ENCODE data around the gene EGFR.

EGFR gene

GRCh38 chr7:55172881-55173609 is 154.2 kb downstream of the EGFR start:
- DNase-seq (ENCODE audit: low read depth), result no peak

DNA sequence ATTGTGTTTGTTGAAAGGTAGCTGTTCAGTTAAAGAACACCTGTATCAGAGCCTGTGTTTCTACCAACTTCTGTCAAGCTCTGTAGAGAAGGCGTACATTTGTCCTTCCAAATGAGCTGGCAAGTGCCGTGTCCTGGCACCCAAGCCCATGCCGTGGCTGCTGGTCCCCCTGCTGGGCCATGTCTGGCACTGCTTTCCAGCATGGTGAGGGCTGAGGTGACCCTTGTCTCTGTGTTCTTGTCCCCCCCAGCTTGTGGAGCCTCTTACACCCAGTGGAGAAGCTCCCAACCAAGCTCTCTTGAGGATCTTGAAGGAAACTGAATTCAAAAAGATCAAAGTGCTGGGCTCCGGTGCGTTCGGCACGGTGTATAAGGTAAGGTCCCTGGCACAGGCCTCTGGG is 154.9 kb downstream of the EGFR start:
- no peak for DNase-seq (ENCODE audit: low read depth)

DNA sequence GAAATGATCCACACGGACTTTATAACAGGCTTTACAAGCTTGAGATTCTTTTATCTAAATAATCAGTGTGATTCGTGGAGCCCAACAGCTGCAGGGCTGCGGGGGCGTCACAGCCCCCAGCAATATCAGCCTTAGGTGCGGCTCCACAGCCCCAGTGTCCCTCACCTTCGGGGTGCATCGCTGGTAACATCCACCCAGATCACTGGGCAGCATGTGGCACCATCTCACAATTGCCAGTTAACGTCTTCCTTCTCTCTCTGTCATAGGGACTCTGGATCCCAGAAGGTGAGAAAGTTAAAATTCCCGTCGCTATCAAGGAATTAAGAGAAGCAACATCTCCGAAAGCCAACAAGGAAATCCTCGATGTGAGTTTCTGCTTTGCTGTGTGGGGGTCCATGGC is 155.6 kb downstream of the EGFR start:
- no peak for DNase-seq (ENCODE audit: low read depth)

DNA sequence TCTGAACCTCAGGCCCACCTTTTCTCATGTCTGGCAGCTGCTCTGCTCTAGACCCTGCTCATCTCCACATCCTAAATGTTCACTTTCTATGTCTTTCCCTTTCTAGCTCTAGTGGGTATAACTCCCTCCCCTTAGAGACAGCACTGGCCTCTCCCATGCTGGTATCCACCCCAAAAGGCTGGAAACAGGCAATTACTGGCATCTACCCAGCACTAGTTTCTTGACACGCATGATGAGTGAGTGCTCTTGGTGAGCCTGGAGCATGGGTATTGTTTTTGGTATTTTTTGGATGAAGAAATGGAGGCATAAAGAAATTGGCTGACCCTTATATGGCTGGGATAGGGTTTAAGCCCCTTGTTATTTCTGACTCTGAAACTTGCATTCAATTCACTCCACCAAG is 156.0 kb downstream of the EGFR start:
- DNase-seq (ENCODE audit: low read depth), result no peak

DNA sequence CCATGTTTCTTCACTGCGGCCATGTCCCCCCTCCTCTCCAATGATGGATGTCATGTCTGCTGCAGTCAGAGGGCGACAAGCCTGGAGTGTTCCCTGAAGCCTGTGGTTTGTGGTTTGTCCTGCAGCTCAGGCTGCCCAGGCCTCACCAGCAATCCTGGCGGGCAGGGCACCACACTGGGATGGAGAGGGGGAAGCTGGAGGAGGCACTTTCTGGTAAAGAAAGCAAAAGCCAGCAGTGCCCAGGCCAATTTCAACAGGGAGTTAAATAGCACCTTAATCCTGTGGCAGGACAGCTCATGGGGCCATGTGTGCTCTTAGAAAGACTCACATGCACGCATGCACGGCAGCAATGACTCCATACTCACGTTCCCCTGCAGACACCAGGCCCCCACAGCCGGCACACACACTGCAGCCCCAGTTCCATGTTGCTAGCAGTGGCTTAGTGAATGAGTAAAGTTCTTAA is 158.3 kb downstream of the EGFR start:
- DNase-seq (ENCODE audit: low read depth), result no peak

DNA sequence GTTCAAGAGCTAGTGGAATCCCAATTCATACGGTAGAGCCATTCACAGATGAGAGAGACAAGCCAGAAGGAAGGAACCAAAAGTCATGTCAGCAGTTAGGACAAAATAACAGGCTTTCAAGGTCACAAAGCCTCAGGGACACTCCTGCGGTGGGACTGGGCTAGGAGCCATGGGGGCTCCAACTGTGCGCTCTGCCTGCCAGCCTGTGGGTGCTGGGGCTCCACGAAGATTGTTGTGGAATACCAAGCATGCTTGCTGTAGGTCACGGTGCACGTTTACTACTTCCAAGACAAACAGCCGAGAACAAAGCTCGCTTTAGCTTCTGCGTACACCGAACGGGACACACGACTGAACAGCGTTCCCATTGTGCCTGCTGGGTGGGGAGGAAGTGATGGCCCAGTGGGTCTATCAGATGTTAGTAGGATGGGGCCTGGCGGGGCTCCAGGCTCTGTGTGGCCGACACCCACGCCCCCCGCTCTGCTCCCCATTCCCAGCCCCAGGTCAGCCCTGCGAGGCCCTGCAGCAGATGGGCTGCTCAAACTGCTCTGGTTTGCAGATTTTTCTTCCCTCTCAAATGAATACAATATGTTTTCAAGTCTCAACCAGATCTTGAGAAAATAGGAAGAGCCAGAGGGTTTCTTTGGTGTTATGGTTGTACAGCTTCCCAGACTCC is 158.9 kb downstream of the EGFR start:
- no peak for DNase-seq (ENCODE audit: low read depth)

DNA sequence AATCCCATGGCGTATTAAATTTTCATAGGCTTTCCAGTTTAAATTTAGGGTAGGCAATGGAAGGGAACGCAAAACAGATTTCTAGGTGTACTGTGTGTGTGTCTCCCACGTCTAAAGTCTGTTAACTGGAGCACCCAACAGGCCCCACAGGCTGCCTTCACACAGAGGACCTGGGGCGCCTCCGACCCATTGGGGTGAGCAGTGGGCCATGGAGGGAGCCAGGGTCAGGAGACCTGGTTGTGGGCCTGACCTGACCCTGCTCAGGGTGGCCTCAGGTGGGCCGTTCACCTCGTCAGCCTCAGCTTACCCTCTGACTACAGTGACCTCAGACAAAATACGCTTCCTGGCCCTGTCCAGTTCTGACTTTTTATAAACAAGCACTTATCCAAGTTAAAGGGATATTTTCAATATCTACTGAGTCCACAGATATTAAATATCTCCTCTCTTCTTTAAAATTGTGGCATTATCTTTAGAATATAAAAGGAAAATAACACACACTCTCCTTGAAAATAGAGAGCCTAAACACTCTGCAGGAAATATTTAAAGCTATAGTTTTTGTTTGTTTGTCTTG is 159.6 kb downstream of the EGFR start:
- DNase-seq (ENCODE audit: low read depth), result no peak

DNA sequence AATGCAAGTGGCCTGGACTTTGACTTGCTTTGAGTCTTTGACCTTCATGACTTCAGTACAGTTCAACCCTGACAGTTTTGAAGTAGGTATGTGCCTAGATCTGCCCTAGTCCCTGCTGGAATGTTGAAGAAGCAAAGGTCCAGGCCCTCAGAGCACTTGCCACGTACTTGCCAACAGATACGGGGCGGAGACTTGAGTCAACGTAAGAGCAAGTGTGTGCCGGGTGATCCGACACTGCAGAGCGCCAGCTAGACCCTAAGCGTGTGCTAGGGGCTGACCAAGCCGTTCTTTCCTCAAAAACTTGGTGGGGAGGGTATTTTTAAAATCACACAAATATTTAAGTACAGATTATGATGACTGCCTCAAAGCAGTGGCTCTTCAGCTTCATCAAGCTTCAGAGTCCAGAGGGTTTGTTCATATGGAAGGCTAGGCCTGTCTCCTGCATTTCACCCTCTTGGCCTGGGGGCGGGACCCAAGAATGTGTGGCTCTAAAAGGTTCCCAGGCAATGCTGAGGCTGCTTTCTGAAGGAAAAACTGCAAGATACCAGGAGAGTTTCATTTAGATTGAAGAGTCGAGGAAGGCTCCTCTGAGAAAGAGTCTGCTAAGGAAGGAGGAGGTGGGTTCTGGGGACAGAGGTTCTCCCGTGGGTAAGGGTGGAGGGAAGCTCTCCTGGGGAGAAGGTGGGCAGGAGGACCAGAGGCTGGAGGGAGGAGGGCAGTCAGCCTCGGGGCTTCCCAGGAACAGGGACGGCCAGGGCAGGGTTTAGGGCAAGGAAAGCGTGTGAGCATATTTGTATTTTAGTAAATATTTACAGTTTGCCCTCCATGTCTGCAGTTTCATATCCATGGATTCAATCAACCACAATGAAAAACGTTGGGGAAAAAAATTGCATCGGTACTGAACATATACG is 160.3 kb downstream of the EGFR start:
- DNase-seq (ENCODE audit: low read depth), result no peak

GRCh38 chr7:55179931-55180682 is 161.3 kb downstream of the EGFR start:
- no peak for DNase-seq (ENCODE audit: low read depth)

DNA sequence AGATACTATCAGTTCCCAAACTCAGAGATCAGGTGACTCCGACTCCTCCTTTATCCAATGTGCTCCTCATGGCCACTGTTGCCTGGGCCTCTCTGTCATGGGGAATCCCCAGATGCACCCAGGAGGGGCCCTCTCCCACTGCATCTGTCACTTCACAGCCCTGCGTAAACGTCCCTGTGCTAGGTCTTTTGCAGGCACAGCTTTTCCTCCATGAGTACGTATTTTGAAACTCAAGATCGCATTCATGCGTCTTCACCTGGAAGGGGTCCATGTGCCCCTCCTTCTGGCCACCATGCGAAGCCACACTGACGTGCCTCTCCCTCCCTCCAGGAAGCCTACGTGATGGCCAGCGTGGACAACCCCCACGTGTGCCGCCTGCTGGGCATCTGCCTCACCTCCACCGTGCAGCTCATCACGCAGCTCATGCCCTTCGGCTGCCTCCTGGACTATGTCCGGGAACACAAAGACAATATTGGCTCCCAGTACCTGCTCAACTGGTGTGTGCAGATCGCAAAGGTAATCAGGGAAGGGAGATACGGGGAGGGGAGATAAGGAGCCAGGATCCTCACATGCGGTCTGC is 162.2 kb downstream of the EGFR start:
- DNase-seq (ENCODE audit: low read depth), result no peak

GRCh38 chr7:55181762-55182161 is 162.9 kb downstream of the EGFR start:
- DNase-seq (ENCODE audit: low read depth), result no peak

- DNase-seq (ENCODE audit: low read depth), result no peak
Observed at GRCh38 chr7:55183897-55184296, 165.1 kb downstream of the EGFR start.

DNA sequence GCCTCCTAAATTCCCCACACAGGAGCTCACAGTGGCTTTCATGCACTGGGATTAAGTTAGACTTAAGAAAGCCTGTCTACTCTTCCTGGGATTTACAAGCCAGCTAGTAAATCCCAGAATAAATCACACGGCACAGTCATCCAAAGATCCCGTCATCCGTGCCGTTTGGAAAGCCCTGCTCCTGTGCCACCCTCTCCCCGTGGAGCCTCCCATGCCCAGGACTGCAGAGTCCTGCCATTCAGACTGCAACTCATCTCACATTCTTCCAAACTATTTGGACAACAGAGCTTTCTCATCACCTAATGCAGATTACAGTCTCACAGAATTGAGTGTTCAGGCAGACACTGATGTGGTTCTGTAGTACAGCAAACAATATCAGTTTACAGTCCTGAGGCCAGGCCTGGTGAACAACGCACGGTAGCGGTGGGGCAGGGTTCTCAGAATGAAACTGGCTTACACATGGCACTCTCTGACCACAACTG is 166.5 kb downstream of the EGFR start:
- DNase-seq (ENCODE audit: low read depth), result no peak

GRCh38 chr7:55185941-55186609 is 167.3 kb downstream of the EGFR start:
- DNase-seq (ENCODE audit: low read depth), result peak; percentile 82

GRCh38 chr7:55187701-55188491 is 169.1 kb downstream of the EGFR start:
- DNase-seq (ENCODE audit: low read depth), result no peak

DNA sequence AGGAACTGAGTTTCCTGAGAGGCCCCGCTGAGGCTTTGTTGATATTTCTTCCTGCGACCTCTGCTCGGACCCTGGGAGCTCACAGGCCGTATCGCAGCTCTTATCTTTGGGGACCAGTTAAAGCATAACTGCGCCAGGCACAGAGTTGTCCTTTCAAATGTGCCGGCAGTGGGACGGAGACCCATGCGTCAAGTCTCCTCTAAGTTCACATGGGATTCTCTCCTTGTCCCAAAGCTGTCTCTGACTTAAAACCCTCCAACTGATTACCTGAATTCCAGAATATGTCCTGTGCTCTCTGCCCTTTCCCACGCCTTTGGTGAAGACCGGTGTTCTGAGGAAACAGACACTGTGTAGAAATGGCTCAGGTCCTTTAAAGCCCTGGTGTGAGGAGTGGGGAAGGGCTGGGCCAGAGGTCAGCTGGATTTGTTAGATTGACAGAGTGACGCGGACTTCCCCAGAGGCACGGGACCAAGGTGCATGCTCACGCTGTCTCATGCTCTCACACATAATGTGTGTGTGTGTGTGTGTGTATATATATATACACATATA is 169.8 kb downstream of the EGFR start:
- no peak for DNase-seq (ENCODE audit: low read depth)

DNA sequence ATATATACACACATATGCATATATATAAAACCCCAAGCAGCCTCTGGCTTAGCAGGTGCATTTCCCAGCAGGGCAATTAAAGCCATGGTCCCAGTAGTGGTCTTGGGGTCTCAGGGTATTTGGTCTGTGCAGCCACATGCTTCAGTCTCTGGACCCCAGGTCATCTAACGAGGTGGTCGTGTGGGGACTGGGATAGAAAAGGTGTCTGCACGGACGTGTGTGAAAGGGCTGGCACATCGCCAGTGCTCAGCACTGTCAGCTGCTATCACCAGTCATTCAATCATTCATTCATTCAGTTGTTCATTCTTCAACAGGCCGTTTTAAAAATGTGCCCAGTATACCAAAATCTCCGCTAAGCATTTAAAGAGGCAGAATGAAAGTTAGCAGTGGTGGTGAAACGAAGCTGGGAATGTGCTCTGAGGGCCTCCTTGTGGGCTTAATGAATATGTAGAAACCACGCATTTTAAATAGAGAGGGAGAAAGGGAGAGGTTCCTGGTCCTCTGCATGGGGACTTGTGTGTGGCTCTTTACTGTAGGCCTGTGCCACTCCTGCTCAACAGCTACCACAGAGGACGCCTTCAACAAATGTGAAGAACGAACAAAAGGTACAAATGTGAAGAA is 170.4 kb downstream of the EGFR start:
- no peak for DNase-seq (ENCODE audit: low read depth)

DNA sequence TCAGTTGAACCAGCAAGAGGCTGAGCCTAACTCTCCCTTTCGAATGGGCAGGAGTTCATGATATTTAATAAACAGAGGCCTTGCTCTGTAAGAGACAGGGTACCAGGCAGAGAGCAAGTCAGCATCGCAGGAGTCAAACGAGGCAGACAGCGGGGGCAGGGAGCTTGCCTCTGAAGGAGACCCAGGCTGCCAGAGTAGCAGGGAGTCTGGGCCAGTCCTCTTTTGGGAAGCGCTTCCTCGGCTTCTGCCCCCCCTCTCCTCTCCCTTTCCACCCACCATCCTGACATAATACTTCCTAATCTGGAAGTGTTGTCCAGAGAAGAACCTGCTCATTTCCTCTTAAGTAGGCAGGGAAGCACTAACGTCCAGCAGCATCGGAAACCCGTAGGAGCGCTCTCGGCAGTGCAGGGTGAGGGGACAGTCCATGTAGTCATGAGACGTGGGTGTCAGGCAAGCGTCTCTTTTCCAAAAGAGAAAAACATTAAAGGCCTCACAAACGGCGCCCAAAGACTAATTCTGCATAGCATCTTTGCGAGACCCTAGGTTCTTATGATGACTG is 171.1 kb downstream of the EGFR start:
- DNase-seq (ENCODE audit: low read depth), result no peak
